KMS-11 (cell line): ENCODE measurements around the gene DIAPH3.
"Not testable (repeated sequence)": the region's sequence is repeated elsewhere in the genome, so short reads cannot be mapped to it uniquely, and the experiment has no call there.

Source experiments
- H2AFZ ChIP-seq: fragments of 200-600 bp; sonication (generic); 2 replicates; pipeline ENCODE4 v1.6.1; 2016; ENCODE audit warnings: antibody characterized with exemption, mixed run types, low read depth
- H3K27ac ChIP-seq: fragments of 200-600 bp; sonication (generic); 2 replicates; pipeline ENCODE4 v1.6.1; 2016; ENCODE audit warnings: mild to moderate bottlenecking, mixed run types
- H3K27me3 ChIP-seq: fragments of 200-600 bp; sonication (generic); 2 replicates; pipeline ENCODE4 v1.6.1; 2017; ENCODE audit warnings: mild to moderate bottlenecking, low read depth, mixed run types, moderate library complexity; ENCODE audit not compliant: insufficient read depth
- H3K36me3 ChIP-seq: fragments of 200-600 bp; sonication (generic); 2 replicates; pipeline ENCODE4 v1.6.1; 2017; ENCODE audit warnings: mild to moderate bottlenecking, mixed run types; ENCODE audit not compliant: insufficient read depth
- H3K4me1 ChIP-seq: fragments of 200-600 bp; sonication (generic); 2 replicates; pipeline ENCODE4 v1.6.1; 2016; ENCODE audit warnings: mild to moderate bottlenecking, low read depth, mixed run types; ENCODE audit not compliant: poor library complexity, severe bottlenecking
- H3K4me2 ChIP-seq: fragments of 200-600 bp; sonication (generic); 2 replicates; pipeline ENCODE4 v1.7.0; 2016; ENCODE audit warnings: mild to moderate bottlenecking, mixed run types
- H3K4me3 ChIP-seq: fragments of 200-600 bp; sonication (generic); IDR thresholded peaks from 2 replicates; pipeline ENCODE4 v1.6.1; 2017; ENCODE audit warnings: low read depth, low read length, mixed read lengths; ENCODE audit not compliant: insufficient read depth
- H3K79me2 ChIP-seq: fragments of 200-600 bp; sonication (generic); 2 replicates; pipeline ENCODE4 v1.6.1; 2016; ENCODE audit warnings: low read depth, mixed run types; ENCODE audit not compliant: insufficient read depth
- H3K9ac ChIP-seq: fragments of 200-600 bp; sonication (generic); 2 replicates; pipeline ENCODE4 v1.6.1; 2016; ENCODE audit warnings: mild to moderate bottlenecking, mixed run types
- H4K20me1 ChIP-seq: fragments of 200-600 bp; sonication (generic); 2 replicates; pipeline ENCODE4 v1.6.1; 2016; ENCODE audit warnings: mild to moderate bottlenecking, mixed run types; ENCODE audit not compliant: insufficient read depth
- CTCF ChIP-seq: fragments of 200-600 bp; sonication (generic); conservative IDR thresholded peaks from 2 replicates; pipeline ENCODE4 v1.6.1; 2017; ENCODE audit warnings: low read depth, mild to moderate bottlenecking, antibody characterized with exemption, low read length, moderate library complexity, mixed read lengths

Gene DIAPH3

GRCh38 chr13:60061737-60062136, 102.0 kb downstream of the DIAPH3 start:
- Histone ChIP-seq H3K27me3 (no peaks in the 10 kb centered on the region), H3K4me1 (no peaks in the 10 kb centered on the region), H3K79me2 (no peaks in the 10 kb centered on the region), H3K36me3 (no peaks in the 10 kb centered on the region), H3K9ac (no peak overlapping the region), H4K20me1 (no peaks in the 10 kb centered on the region), H3K4me2 (no peak overlapping the region), H3K4me3 (no peak overlapping the region), H3K27ac (no peak overlapping the region), H2AFZ (no peak overlapping the region)
- TF ChIP-seq CTCF: no peak

- no peak overlapping the region for H3K27ac ChIP-seq
- H3K4me3 ChIP-seq: no peak overlapping the region
- no peaks in the 10 kb centered on the region for H3K27me3 ChIP-seq
- H3K36me3 ChIP-seq: no peaks in the 10 kb centered on the region
- H3K4me2 ChIP-seq: no peak overlapping the region
- H3K79me2 ChIP-seq: no peaks in the 10 kb centered on the region
- no peaks in the 10 kb centered on the region for H4K20me1 ChIP-seq
- no peak overlapping the region for H2AFZ ChIP-seq
- no peak for TF ChIP-seq CTCF
- H3K9ac ChIP-seq: no peak overlapping the region
- H3K4me1 ChIP-seq: no peaks in the 10 kb centered on the region
Observed at GRCh38 chr13:60051754-60052285, 111.9 kb downstream of the DIAPH3 start.

- H3K27me3 ChIP-seq, H3K4me1 ChIP-seq, H2AFZ ChIP-seq, H3K79me2 ChIP-seq, H3K36me3 ChIP-seq, H3K4me3 ChIP-seq, H3K27ac ChIP-seq, H4K20me1 ChIP-seq, H3K4me2 ChIP-seq, H3K9ac ChIP-seq: not testable (repeated sequence)
Observed at GRCh38 chr13:60048353-60048752, 115.4 kb downstream of the DIAPH3 start.

GRCh38 chr13:60047918-60048317, 115.8 kb downstream of the DIAPH3 start:
- Histone ChIP-seq H3K4me1 (no peaks in the 10 kb centered on the region), H2AFZ (no peak overlapping the region), H3K9ac (no peak overlapping the region), H3K4me2 (no peak overlapping the region), H3K36me3 (no peaks in the 10 kb centered on the region), H3K27me3 (no peaks in the 10 kb centered on the region), H3K4me3 (no peak overlapping the region), H3K27ac (no peak overlapping the region), H4K20me1 (no peaks in the 10 kb centered on the region), H3K79me2 (no peaks in the 10 kb centered on the region)
- no peak for TF ChIP-seq CTCF

- TF ChIP-seq CTCF: no peak
- H3K36me3 ChIP-seq: no peaks in the 10 kb centered on the region
- H3K79me2 ChIP-seq: no peaks in the 10 kb centered on the region
- H3K9ac ChIP-seq: no peak overlapping the region
- no peak overlapping the region for H2AFZ ChIP-seq
- no peaks in the 10 kb centered on the region for H4K20me1 ChIP-seq
- no peaks in the 10 kb centered on the region for H3K27me3 ChIP-seq
- H3K4me1 ChIP-seq: no peaks in the 10 kb centered on the region
- no peak overlapping the region for H3K4me2 ChIP-seq
- no peak overlapping the region for H3K4me3 ChIP-seq
- H3K27ac ChIP-seq: no peak overlapping the region
Observed at GRCh38 chr13:60044321-60044720, 119.4 kb downstream of the DIAPH3 start.
